HepG2 (cell line): ENCODE data around the gene ABCC10. TPM values are rescaled to one million over a fixed set of nuclear protein-coding genes. Genes with fewer than 3 reads are reported as not detected.
A peak's percentile ranks its signal among the peaks of the same experiment; 100 is the strongest.

Source experiments
- BRCA1 ChIP-seq: sonication (generic); formaldehyde crosslinking; IDR thresholded peaks from 2 replicates; pipeline ENCODE4 v1.4.0; 2020; ENCODE audit warnings: missing genetic modification reagents
- E2F1 ChIP-seq: sonication (generic); formaldehyde crosslinking; IDR thresholded peaks from 2 replicates; pipeline ENCODE4 v1.5.0; 2020; ENCODE audit warnings: missing genetic modification reagents
- IRX3 ChIP-seq: sonication (generic); formaldehyde crosslinking; IDR thresholded peaks from 2 replicates; pipeline ENCODE4 v1.8.1; 2023; ENCODE audit warnings: mild to moderate bottlenecking, low read depth, missing genetic modification reagents, borderline replicate concordance
- LRRFIP1 ChIP-seq: sonication (generic); formaldehyde crosslinking; conservative IDR thresholded peaks from 2 replicates; pipeline ENCODE4 v1.4.0; 2020; ENCODE audit warnings: missing genetic modification reagents
- MED1 ChIP-seq: sonication (generic); formaldehyde crosslinking; IDR thresholded peaks from 2 replicates; pipeline ENCODE4 v1.4.0; 2020; ENCODE audit warnings: missing genetic modification reagents
- ZSCAN5A ChIP-seq: sonication (generic); formaldehyde crosslinking; IDR thresholded peaks from 2 replicates; pipeline ENCODE4 v1.8.0; 2022; ENCODE audit warnings: mild to moderate bottlenecking, missing genetic modification reagents, borderline replicate concordance
- polyA plus RNA-seq, 8 experiments: library from polyadenylated mRNA; depleted of rRNA in 3 of 8; stranded (reverse) in 7 of 8; unstranded in 1 of 8; fragments of >200 nt; fragmentation: Illumina TruSeq in 4 of 8; extraction: Trizol in 4 of 8; gene quantifications; 2 replicates each; pipeline versions ENCODE4 v1.2.1 to v1.2.3, GENCODE V29; 2011 to 2016; ENCODE audit warnings: low read depth in 4 of 8, missing spikeins in 1 of 8, mixed read lengths in 1 of 8; ENCODE audit not compliant: insufficient read depth in 1 of 8
- total RNA-seq, 5 experiments: library from RNA; depleted of rRNA; stranded (reverse); fragments of >200 nt; fragmentation: Illumina TruSeq; extraction: Trizol; gene quantifications; 2 replicates each; pipeline ENCODE4 v1.2.3, GENCODE V29; 2016; ENCODE audit warnings: low read depth in 1 of 5
- TF ChIP-seq, protein P1 (sequence below), 2 experiments: sonication (generic) in 1 of 2; formaldehyde crosslinking in 1 of 2; IDR thresholded peaks; 2 replicates each; pipeline versions ENCODE4 v1.4.0 to v1.6.1; 2018 to 2020; ENCODE audit warnings: missing genetic modification reagents in 2 of 2, borderline replicate concordance in 1 of 2, low read depth in 1 of 2, mild to moderate bottlenecking in 1 of 2, missing biosample characterization in 1 of 2
- TF ChIP-seq, protein P2 (sequence below): sonication (generic); formaldehyde crosslinking; IDR thresholded peaks from 2 replicates; pipeline ENCODE4 v1.4.0; 2020; ENCODE audit warnings: mild to moderate bottlenecking, missing genetic modification reagents

ABCC10 gene
- total and polyA plus RNA-seq, 2 of the 13 experiments (the other 11 are each of a cell fraction or from before 2014, with no cell fraction given), result 16.0 to 24.3 TPM

DNA sequence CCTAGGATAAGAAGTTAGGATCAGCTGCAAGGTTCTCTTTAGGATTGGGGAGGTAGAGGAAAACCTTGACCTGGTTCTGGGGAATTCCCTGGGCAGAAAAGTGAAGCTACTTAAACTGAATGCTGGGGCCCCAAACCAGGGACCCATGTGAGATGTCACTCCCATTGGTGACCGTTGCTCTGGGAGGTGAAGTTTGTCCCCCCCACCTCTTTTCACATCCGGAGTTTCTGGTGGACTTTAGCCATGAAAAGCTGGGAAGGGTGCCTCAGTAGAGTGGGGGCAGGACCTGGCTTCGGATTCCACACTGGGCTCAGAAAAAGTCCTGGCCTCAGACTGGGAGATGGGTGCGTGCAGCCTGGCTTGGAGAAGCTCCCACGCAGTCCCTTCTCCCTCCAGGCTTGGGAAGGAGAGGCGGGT lies 63.2 kb downstream of the ABCC10 start (continued):
- TF ChIP-seq LRRFIP1 (CRISPR knock-in tag), result no peak
- no peak for TF ChIP-seq IRX3 (CRISPR knock-in tag)
- TF ChIP-seq BRCA1 (CRISPR knock-in tag), result no peak
- TF ChIP-seq, protein P1, sequence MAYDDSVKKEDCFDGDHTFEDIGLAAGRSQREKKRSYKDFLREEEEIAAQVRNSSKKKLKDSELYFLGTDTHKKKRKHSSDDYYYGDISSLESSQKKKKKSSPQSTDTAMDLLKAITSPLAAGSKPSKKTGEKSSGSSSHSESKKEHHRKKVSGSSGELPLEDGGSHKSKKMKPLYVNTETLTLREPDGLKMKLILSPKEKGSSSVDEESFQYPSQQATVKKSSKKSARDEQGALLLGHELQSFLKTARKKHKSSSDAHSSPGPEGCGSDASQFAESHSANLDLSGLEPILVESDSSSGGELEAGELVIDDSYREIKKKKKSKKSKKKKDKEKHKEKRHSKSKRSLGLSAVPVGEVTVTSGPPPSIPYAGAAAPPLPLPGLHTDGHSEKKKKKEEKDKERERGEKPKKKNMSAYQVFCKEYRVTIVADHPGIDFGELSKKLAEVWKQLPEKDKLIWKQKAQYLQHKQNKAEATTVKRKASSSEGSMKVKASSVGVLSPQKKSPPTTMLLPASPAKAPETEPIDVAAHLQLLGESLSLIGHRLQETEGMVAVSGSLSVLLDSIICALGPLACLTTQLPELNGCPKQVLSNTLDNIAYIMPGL (CRISPR knock-in tag; IDR thresholded peaks at IDR 0.05; ENCODE audit: borderline replicate concordance in 1 of 2, low read depth in 1 of 2), result no peak
- TF ChIP-seq E2F1 (CRISPR knock-in tag), result no peak
- TF ChIP-seq ZSCAN5A (CRISPR knock-in tag), result no peak
- TF ChIP-seq, protein P2, sequence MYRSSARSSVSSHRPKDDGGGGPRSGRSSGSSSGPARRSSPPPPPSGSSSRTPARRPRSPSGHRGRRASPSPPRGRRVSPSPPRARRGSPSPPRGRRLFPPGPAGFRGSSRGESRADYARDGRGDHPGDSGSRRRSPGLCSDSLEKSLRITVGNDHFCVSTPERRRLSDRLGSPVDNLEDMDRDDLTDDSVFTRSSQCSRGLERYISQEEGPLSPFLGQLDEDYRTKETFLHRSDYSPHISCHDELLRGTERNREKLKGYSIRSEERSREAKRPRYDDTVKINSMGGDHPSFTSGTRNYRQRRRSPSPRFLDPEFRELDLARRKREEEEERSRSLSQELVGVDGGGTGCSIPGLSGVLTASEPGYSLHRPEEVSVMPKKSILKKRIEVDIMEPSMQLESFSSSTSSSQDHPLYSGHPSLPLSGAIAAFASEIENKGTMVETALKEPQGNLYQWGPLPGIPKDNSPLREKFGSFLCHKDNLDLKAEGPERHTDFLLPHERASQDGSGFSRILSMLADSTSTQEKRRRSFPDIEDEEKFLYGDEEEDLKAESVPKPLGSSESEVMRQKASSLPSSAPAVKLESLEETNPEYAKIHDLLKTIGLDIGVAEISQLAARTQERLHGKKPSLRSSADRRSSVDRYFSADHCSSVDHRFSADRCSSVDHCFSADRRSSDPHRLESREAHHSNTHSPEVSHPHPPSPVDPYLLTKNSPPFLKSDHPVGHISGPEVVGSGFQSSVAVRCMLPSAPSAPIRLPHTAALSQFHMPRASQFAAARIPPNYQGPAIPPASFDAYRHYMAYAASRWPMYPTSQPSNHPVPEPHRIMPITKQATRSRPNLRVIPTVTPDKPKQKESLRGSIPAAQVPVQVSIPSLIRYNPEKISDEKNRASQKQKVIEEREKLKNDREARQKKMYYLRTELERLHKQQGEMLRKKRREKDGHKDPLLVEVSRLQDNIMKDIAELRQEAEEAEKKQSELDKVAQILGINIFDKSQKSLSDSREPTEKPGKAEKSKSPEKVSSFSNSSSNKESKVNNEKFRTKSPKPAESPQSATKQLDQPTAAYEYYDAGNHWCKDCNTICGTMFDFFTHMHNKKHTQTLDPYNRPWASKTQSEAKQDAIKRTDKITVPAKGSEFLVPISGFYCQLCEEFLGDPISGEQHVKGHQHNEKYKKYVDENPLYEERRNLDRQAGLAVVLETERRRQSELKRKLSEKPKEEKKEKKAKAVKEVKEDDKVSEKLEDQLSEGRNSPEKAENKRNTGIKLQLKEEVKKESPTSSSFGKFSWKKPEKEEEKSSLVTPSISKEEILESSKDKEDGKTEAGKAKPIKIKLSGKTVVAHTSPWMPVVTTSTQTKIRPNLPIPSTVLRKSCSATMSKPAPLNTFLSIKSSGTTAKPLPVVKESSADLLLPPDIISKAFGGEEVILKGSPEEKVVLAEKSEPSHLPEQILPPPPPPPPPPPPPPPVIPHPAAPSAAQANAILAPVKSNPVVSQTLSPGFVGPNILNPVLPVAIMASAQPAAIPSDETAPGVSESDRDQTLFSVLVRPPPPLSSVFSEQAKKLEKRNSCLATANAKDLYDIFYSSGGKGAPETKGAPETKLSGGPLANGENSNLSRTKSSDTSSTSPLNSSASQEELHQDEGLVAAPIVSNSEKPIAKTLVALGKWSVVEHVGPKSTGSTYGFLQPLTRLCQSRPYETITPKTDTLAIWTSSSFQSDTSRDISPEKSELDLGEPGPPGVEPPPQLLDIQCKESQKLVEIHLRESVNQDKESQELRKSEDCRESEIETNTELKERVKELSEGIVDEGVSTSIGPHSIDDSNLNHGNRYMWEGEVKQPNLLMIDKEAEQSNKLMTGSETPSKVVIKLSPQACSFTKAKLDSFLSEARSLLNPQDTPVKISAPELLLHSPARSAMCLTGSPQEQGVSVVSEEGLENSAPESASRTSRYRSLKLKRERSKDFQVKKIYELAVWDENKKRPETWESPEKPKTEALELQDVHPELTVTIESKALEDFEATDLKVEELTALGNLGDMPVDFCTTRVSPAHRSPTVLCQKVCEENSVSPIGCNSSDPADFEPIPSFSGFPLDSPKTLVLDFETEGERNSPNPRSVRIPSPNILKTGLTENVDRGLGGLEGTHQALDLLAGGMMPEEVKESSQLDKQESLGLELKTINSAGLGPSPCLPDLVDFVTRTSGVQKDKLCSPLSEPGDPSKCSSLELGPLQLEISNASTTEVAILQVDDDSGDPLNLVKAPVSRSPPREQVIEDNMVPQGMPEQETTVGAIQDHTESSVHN (CRISPR knock-in tag), result no peak
- TF ChIP-seq MED1 (CRISPR knock-in tag), result peak; percentile 98
